ENCODE data around the gene KPNA4.

The KPNA4 gene, protein sequence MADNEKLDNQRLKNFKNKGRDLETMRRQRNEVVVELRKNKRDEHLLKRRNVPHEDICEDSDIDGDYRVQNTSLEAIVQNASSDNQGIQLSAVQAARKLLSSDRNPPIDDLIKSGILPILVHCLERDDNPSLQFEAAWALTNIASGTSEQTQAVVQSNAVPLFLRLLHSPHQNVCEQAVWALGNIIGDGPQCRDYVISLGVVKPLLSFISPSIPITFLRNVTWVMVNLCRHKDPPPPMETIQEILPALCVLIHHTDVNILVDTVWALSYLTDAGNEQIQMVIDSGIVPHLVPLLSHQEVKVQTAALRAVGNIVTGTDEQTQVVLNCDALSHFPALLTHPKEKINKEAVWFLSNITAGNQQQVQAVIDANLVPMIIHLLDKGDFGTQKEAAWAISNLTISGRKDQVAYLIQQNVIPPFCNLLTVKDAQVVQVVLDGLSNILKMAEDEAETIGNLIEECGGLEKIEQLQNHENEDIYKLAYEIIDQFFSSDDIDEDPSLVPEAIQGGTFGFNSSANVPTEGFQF
- long read RNA-seq, full-length matches to known transcripts: 33 of 53 reads
- long read RNA-seq, partial matches to known transcripts: 16 of 53 reads
- long read RNA-seq, other reads (novel, unspliced or antisense): 4 of 53 reads

DNA sequence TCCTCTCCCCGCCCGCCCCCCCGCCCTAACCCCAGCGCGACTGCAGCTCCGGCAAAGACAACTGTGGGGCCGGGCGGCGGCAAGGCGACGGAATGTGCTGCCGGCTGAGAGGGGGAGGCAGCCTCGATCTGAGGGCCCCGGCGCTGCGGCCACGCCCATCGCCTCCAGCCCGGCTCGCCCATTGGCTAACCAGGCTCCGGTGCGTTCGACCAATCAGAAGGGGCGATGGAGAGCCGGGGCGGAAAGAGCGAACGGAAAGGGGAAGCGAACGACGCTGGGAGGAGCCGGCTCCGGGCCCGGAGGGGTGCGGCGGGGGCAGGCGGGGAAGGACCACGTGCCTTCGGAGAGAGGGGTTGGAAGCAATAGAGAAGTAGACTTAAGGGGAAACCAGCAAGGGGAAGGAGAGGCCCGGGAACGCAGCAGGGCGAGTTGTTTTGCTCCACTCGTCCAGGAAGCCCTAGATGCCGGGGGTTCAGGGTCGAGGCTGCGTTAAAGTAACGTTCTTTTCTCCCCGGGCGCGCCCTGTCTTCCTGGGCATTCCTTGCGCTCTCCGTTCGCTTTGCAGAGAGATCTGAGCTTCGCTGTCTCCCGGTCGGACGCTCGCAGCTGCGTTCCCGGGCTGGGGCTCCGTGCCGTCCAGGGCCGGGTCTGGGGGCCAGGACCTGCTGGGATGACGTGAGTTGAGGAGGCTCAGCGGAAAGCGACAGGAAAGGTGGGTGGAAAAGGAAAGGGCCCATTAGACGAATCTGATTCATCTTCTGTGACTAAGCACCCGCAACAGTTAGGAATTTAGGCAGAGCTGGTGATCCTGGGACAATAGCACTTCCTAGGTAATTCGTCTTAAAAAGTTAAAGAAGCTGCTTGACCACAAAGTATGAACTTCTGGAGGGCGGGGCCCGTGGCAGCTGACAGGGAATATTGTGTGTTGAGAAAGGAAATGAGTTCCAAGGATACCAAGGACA, at the start of gene KPNA4:
TSS of gene KPNA4 (minus strand) at position 130 of the 962 bp plus-strand sequence. CDS start 289 bp downstream, outside the sequence.
- Histone ChIP-seq H3K27me3 (ENCODE audit: insufficient read depth, poor library complexity, severe bottlenecking) (no peaks in the 10 kb centered on the region), H3K27ac (replicated peaks) (peak within 1 kb of the TSS; percentile 95), H3K4me3 (replicated peaks; ENCODE audit: insufficient read depth, low read length) (peak within 1 kb of the TSS; percentile 70)
- peak; percentile 84 to 98 for DNase-seq (ENCODE audit: low read depth in 1 of 2, low spot score in 1 of 2)
- TF ChIP-seq POLR2AphosphoS5 (IDR thresholded peaks at IDR 0.05; ENCODE audit: low read depth) (peak; percentile 84), SPI1 (IDR thresholded peaks at IDR 0.05; ENCODE audit: borderline replicate concordance, low read depth) (peak; percentile 92), GABPA (IDR thresholded peaks at IDR 0.05; ENCODE audit: low read depth) (no peak)

DNA sequence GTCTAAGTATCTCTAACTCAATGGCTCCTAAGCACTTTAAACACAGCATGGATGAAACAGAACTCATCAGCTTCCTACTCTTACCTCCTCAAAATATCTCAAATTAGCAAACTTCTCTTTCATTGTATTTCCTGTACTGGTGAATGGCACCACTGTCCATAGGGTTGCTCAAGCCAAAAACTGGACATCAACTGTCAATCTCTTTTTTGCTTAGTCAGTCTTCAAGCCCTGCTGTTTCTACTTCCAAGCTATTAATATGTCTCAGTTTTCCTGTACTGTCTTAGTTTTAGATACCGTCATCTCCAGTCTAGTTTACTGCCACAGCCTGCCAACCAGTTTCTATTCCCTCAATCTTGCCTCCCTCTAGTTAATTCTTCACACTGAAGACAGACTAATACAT, 48.3 kb upstream of the KPNA4 start:
- Histone ChIP-seq H3K4me3 (replicated peaks; ENCODE audit: insufficient read depth, low read length) (no peak overlapping the region), H3K27me3 (ENCODE audit: insufficient read depth, poor library complexity, severe bottlenecking) (peaks cover 3% of the 10 kb centered on the region), H3K27ac (replicated peaks) (no peak overlapping the region)
- no peak for DNase-seq (ENCODE audit: low read depth in 1 of 2, low spot score in 1 of 2)
- TF ChIP-seq, protein P1, sequence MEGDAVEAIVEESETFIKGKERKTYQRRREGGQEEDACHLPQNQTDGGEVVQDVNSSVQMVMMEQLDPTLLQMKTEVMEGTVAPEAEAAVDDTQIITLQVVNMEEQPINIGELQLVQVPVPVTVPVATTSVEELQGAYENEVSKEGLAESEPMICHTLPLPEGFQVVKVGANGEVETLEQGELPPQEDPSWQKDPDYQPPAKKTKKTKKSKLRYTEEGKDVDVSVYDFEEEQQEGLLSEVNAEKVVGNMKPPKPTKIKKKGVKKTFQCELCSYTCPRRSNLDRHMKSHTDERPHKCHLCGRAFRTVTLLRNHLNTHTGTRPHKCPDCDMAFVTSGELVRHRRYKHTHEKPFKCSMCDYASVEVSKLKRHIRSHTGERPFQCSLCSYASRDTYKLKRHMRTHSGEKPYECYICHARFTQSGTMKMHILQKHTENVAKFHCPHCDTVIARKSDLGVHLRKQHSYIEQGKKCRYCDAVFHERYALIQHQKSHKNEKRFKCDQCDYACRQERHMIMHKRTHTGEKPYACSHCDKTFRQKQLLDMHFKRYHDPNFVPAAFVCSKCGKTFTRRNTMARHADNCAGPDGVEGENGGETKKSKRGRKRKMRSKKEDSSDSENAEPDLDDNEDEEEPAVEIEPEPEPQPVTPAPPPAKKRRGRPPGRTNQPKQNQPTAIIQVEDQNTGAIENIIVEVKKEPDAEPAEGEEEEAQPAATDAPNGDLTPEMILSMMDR (IDR thresholded peaks at IDR 0.05; ENCODE audit: insufficient read depth, low read length): no peak
- TF ChIP-seq SPI1 (IDR thresholded peaks at IDR 0.05; ENCODE audit: borderline replicate concordance, low read depth) (no peak), POLR2AphosphoS5 (IDR thresholded peaks at IDR 0.05; ENCODE audit: low read depth) (no peak), GABPA (IDR thresholded peaks at IDR 0.05; ENCODE audit: low read depth) (no peak)
- TF ChIP-seq, protein P2, sequence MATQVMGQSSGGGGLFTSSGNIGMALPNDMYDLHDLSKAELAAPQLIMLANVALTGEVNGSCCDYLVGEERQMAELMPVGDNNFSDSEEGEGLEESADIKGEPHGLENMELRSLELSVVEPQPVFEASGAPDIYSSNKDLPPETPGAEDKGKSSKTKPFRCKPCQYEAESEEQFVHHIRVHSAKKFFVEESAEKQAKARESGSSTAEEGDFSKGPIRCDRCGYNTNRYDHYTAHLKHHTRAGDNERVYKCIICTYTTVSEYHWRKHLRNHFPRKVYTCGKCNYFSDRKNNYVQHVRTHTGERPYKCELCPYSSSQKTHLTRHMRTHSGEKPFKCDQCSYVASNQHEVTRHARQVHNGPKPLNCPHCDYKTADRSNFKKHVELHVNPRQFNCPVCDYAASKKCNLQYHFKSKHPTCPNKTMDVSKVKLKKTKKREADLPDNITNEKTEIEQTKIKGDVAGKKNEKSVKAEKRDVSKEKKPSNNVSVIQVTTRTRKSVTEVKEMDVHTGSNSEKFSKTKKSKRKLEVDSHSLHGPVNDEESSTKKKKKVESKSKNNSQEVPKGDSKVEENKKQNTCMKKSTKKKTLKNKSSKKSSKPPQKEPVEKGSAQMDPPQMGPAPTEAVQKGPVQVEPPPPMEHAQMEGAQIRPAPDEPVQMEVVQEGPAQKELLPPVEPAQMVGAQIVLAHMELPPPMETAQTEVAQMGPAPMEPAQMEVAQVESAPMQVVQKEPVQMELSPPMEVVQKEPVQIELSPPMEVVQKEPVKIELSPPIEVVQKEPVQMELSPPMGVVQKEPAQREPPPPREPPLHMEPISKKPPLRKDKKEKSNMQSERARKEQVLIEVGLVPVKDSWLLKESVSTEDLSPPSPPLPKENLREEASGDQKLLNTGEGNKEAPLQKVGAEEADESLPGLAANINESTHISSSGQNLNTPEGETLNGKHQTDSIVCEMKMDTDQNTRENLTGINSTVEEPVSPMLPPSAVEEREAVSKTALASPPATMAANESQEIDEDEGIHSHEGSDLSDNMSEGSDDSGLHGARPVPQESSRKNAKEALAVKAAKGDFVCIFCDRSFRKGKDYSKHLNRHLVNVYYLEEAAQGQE (IDR thresholded peaks at IDR 0.05; ENCODE audit: insufficient replicate concordance, low read depth): no peak

DNA sequence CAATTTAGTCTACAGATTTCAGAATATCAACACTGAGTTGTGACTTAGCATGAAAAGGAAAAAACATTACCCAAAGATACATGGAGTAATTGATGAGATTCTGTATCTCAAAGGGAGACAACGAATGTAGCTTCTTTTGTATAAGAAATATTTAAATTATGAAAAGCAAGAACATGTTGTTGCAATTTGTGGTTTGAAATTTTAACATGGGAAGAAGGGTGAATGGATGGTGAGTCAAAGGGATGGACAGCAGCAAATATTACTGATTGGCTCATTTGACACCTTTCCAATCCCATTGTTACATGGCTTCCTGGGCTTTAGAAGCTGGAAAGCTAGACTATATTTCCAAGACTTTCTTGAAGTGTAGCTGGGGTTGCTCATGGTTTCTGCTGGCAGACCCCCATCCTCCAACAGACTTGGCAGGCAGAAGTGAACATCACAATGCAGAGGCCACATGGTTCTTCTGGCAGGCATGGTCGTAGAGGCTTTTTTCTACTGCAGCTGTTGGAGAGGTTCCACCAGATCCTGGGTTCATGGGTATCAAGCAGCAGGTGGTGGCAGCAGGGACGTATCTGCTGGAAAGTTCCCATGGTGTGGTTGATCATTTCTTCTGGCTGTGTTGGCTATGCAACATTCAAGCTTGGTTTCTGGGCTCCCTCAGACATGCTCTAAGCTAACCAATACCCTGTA, 47.2 kb upstream of the KPNA4 start:
- TF ChIP-seq, protein P1 (IDR thresholded peaks at IDR 0.05; ENCODE audit: insufficient read depth, low read length): no peak
- TF ChIP-seq SPI1 (IDR thresholded peaks at IDR 0.05; ENCODE audit: borderline replicate concordance, low read depth) (no peak), GABPA (IDR thresholded peaks at IDR 0.05; ENCODE audit: low read depth) (no peak)
- TF ChIP-seq, protein P2 (IDR thresholded peaks at IDR 0.05; ENCODE audit: insufficient replicate concordance, low read depth): no peak
- Histone ChIP-seq H3K27me3 (ENCODE audit: insufficient read depth, poor library complexity, severe bottlenecking) (peaks cover 3% of the 10 kb centered on the region), H3K27ac (replicated peaks) (no peak overlapping the region), H3K4me3 (replicated peaks; ENCODE audit: insufficient read depth, low read length) (no peak overlapping the region)
- no peak for DNase-seq (ENCODE audit: low read depth in 1 of 2, low spot score in 1 of 2)

Measured in HL-60 (cell line).